ENCODE measurements around the gene CNGA4.

DNA sequence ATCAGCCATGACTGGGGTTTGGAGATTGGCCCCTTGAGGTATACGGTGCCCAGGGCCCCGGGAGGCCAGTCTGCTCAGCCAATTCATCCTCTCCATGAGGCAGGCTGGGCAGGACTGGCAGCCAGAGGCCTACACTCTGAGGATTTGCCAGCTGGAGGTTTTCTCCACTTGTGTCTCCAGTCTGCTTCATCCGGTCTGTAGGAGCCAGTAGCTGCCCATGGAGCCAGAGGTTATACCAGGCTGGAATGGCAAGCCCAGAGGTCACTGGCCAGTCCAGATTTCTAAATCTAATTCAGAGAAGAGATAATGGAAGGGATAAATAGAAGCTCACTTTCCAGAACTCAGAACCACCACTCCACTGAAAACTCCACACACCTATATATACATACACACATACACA lies 14.5 kb upstream of the CNGA4 start:
- TF ChIP-seq POLR2A (IDR thresholded peaks at IDR 0.05), result no peak
- TF ChIP-seq, protein P1, sequence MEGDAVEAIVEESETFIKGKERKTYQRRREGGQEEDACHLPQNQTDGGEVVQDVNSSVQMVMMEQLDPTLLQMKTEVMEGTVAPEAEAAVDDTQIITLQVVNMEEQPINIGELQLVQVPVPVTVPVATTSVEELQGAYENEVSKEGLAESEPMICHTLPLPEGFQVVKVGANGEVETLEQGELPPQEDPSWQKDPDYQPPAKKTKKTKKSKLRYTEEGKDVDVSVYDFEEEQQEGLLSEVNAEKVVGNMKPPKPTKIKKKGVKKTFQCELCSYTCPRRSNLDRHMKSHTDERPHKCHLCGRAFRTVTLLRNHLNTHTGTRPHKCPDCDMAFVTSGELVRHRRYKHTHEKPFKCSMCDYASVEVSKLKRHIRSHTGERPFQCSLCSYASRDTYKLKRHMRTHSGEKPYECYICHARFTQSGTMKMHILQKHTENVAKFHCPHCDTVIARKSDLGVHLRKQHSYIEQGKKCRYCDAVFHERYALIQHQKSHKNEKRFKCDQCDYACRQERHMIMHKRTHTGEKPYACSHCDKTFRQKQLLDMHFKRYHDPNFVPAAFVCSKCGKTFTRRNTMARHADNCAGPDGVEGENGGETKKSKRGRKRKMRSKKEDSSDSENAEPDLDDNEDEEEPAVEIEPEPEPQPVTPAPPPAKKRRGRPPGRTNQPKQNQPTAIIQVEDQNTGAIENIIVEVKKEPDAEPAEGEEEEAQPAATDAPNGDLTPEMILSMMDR (IDR thresholded peaks at IDR 0.05), result no peak

Measured in testis (tissue), 2 donors.